NCI-H187 treated with DMSO at 0.1 percent for 48 hours (cell line): ENCODE results near the gene GMIP.

Experiments
- DNase-seq: peaks from one replicate; lab custom pipeline; 2025; lab: John Stamatoyannopoulos, UW

GMIP gene

GRCh38 chr19:19659646-19660245 lies 16.3 kb upstream of the GMIP start:
- no peak for DNase-seq

GRCh38 chr19:19657397-19657783 lies 13.9 kb upstream of the GMIP start:
- no peak for DNase-seq

GRCh38 chr19:19656451-19657396 lies 13.3 kb upstream of the GMIP start:
- no peak for DNase-seq

DNA sequence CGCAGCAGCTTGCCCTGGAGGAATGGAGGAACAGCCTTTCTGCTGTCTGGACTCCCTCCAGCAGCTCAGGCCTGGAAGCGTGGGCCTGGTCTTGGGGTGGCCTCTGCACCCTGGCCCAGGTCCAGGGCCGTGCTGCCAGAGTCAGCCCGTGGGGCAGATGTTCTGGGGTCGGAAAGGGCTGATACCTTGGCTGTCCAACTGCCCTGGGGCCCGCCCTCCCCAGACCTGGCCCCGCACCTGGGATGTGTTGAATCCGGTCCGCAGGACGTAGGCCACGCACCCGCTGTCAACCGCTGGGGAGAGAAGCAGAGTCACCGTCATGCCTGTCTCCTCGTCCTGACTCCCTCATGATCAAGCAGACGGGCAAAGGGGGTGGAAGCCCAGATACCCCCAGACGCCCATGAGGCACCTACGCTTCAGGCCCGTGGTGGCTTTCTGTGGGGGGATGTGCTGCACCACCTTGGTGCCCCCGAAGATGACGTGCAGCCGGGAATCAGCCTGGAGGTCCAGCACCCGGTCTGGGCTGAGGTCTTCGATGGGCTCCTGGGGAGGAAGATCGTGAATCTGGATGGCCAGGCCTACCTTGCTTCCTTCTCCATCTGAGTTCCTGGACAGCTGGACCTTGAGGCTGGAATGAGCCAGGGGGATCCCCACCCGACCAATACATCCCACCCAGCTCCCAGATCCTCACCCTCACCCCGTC lies 12.3 kb upstream of the GMIP start:
- DNase-seq, result no peak

DNA sequence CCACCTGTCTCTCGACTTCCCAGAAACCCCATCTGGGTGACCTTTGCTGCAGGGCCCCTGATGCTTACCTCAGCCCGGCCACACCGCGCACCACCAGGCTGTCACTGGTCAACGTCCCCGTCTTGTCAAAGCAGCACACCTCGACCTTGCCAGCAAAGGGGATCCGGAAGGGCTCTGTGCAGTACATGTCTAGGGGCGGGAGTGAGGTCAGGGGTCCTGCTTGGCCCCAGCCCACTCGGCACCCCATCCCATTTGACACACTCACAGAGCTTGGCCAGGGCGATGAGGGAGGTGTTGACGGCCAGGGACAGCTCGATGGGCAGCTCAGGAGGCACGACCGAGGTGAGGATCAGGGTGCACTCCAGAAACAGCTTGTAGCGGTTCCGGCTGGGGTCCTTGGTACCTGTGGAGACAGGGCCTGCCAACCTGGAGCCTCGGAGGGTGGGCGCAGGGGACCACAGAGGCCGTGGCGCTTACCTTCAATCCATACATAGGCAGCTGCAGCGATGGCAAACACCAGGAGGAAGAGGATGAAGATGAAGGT lies 11.7 kb upstream of the GMIP start:
- DNase-seq, result no peak

DNA sequence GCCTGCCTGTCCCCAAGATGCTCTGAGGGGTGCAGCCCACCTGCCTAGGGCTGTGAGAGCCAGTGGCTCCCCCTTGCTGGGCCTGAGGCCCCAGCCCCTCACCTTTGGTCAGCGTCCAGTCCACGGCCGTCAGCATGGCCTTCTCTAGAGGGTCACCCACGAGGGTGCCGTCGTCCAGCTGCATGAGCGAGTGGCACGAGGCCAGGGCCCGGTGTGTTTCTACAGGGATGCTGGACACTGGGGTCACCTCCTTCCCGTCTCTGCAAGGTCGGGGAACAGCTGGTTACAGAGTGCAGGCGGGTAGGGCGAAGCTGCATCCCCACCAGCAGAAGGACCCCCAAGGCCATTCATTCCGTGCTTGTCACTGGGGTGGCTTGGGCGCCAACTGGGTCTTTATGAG lies 11.0 kb upstream of the GMIP start:
- no peak for DNase-seq

DNA sequence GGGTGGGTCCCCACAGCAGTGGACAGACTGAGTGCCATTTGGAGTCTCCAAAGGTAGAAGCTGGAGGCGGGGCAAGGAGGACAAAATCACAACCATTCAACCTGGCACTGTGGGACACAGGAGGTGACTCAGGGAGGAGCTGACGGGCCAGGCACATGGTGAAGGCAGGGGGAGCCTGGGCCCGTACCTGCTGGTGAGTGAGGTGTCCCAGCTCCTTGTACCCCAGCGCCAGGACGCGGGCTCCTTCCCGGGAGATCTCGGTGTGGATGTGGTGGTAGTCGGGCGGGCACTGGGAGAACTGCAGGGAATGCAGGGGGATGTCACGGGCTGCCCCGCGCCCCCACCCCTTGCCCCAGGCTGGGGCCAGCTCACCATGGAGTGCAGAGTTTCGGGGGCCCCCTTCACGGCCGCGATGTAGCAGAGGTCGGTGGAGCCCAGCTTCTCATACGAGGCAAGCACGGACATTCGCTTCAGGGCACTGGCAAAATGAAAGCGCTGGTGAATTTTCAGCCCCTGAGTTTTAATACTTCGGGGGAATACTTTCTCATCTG lies 10.2 kb upstream of the GMIP start:
- DNase-seq, result no peak

- no peak for DNase-seq
Measured at GRCh38 chr19:19652482-19653295, 9.2 kb upstream of the GMIP start.

DNA sequence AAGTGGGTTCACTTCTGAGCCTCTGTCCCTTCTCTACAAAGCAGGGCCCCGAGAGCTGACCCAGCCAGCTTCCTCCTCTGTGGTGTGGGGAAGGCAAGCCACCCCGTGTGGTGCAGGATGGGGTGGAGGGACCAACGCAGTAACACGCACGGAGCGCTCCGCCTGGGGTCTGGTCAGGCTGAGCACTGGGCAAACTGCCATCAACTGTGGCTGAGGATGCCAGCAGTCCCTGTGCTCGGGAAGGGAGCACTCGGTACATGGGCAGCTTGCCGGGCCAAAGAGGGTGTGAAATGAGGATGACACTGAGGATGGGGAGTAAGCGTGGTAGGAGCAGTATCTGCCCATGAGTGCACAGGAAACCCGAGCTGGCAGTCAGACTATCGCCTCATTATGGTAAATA lies 7.6 kb upstream of the GMIP start:
- no peak for DNase-seq

DNA sequence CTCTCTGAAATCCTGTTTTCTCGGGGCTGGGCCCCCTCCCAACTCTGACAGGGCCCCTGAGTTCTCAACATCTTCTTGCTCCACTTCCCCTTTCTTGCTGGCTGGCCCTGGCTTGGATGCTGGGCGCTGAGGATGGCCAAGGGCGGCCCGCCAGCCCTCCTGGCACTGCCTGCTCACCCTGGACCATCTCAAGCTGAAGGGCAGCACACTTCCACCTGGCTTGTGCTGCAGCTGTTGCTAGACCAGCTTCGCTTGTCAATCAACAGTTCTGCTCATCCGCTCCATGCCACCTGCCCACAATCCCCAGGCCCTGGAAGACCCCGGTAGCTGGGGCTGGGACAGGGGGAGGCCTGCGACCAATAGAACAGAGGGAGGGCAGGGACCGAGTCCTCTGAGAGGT lies 6.9 kb upstream of the GMIP start:
- no peak for DNase-seq

- DNase-seq, result no peak
Measured at GRCh38 chr19:19649580-19649995, 6.1 kb upstream of the GMIP start.

- no peak for DNase-seq
Measured at GRCh38 chr19:19649155-19649554, 5.7 kb upstream of the GMIP start.

GRCh38 chr19:19647037-19647835 lies 3.8 kb upstream of the GMIP start:
- DNase-seq, result no peak

DNA sequence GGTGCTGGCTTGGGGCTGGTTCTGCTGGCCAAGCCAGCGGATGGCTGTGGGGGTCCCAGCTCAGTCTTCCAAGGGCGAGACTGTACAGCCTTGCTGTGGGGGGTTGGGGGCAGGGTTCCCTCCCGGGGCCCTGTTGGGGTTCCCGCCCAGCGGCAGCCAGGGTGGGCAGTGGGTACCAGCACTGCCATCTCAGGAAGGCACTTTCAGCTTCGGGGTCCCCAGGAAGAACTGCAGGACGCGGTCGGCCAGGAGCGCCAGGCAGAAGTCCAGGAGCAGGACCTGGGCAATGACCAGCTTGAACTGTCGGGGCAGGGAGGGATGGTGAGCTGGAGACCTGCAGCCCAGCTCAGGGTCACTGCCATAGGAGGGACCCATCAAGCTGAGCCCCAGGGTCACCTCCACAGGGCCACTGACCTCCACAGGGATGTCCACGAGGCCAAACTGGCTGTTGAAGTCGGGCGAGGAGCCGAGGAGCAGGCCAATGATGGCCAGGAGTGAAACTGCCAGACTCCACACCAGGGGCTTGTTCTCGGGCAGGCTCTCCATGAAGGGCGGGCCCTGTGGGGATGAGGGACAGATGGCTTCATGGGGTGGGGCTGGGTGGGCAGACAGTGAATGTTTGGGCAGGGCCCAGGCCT lies 1.9 kb upstream of the GMIP start:
- no peak for DNase-seq

DNA sequence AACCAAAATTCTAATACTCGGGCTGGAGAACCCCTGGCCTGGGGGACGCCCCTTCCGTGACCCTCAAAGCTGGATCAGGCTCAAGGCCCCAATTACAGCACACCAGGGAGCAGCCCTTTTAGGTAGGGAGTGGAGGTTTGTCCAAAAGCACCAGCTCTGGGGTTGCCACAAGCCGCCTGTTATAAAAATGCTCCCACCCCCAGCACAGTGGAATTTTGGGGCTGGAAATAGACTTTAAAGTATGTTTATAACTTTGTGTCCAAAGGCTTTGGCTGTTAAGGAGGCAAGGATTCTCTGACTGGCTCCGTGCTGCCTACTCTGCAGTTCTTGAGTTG lies 564 bp upstream of the GMIP start:
- DNase-seq, result no peak

- no peak for DNase-seq
Measured at GRCh38 chr19:19642506-19643157, 825 bp downstream of the GMIP start.

DNA sequence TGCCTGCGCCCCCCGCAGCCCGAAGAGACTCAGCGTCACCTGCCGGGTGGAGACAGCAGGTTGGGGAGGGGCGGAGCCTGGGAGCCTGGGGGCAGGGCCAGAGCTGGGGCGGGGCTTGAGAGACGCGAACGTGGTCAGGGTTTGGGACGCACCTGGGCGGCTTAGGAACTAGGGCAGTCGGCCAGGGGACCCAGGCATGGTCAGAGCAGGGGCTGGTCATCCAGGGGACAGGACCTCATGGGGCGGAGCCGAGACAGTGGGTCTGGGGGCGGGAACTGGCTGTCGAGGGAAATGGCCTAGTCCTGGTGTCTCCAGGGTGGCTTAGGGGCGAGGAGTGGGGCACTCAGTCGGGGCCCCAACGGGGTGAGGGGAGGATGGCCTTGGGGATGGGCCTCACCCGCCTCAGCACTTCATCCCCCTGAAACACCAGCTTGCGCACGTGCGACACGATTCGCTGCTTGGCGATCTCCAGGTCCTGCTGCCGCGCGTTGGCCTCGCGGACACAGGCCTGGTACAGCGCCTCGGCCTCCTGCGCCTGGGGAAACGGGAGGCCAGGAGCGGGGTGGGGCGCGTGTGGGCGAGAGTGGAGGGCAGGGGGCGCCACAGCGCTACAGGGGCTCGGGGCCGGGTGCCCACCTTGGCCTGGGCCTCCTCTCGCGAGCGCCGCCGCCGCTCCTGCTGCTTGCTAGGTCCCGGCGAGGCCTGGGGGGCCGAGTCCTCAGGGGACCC lies 5.8 kb downstream of the GMIP start:
- no peak for DNase-seq

- DNase-seq, result no peak
Measured at GRCh38 chr19:19637186-19637522, 6.3 kb downstream of the GMIP start.

- no peak for DNase-seq
Measured at GRCh38 chr19:19636573-19637185, 6.8 kb downstream of the GMIP start.
